SW480 (cell line): ENCODE data around the gene CASQ2.
A peak's percentile ranks its signal among the peaks of the same experiment; 100 is the strongest.

Experiments
- DNase-seq: peaks from one replicate; pipeline ENCODE4 v3.0.0-alpha.2; 2016; ENCODE audit warnings: low spot score

The CASQ2 gene

DNA sequence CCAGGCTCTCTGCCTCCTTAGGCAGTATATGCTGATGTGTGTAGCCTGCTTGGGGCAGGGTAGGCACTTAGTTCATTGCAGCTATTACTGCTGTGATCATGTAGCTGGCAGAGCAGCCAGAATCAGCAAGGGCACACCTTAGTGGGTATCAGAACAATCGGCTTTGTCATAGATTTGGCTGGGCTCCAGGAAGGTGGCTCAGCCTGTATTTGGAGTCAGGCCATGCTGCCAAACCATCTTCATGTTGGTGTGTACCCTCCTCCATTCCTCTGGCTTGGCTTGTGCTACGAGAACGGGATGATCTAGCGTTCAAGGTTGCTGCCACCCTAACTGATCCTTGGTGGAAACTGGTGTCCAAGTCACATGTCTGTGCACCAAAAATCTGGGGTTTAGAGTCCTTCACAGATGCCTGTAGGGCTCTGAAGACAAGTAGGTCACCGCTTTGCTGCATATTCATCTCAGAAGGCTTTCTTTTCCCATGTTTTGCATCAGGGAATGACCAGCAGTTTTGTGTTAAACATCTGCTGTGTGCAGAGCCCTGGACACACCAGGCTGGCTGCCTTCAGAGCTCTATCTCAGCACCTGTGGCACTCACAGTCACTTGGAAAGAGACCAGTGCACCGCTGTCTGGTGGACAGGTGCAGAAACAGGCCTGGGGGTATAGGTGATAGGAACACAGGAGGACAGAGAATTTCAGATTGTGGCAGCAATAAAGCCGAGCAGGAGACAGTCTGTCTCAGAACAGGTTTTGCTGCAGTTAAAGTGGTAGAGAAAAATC, 103.0 kb downstream of the CASQ2 start:
- DNase-seq = peak; percentile 40

DNA sequence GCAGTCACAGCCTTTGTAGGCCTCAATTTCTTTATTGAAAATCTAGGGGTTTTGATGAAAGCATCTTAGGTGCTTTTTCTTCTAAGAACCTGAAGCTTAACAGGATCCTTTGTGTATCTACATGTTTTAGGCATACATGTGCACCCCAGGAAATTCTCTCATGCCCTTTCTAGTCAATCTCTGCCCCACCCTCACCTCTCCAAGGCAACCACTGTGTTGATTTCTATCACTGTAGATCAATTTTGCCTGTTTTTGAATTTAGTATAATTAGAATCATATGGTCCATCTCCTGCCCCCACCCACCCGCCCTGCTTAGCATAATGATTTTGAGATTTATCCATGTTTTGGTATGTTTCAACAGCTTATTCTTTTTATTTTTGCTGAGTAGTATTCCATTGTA, 107.4 kb downstream of the CASQ2 start:
- DNase-seq = no peak

DNA sequence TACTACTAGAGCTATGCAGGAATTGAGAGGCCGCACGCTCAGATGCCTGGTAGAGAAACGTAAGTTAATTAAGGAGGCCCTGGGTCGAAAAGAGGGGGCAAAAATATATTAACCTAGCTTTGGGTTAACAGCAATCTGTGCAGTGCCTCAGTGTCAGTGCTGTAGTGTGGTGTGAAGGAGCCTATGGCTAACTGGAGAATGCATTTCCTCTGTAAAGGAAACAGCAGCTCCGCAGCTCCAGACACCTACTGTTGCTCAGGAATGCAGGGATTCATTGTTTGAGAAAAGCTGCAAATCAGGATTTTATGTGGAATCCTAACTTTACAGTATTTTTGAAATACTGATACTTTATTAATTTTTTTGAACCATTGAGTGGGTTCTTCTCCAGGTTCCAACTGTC, 108.4 kb downstream of the CASQ2 start:
- DNase-seq = no peak

DNA sequence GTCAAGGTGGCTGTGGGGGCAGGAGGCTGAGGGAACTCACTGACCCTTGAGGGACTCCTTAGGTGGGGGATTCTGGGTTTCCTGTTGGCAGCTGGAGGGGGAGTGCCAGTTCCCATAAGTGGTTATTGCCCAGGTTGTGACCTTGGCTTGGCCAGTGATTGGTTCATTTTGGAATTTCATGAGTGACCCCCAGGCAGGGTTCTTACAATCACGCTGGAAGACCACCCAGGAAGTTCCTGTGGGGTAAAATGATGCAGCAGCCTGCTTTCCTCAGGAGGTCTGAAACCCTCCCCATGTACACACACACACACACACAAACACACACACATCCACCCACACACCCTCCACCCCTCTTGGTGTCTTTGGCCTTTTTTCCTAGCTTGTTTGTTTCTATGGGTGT, 109.9 kb downstream of the CASQ2 start:
- no peak for DNase-seq

DNA sequence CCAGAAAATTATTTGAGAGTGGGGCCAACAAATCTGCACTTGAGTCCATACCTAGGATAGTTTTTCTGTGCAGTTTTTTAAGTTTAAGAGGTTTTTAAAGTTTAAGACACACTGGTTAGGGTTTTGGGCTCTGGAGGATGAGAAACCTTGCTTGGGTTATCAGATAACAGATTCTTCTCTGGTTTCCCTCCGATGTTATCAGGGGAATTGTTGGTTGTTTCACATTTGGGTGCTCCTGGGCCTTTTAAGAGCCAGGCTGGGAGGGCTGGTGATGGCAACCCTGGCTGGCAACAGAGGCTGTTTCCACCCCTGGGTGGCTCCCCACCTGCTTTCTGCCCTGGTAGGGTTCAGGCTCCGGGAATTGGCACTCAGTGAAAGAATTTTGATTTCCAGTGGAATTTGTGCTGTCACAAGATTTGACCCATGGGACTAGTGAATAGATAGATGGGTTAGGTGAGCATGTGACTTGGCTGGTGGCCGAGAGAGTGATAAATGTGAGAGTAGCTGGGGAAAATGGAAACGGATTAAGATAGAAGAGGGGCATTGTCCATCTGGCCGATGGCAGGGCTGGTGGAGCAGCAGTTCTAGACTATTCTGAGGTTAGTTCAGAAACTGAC, 111.9 kb downstream of the CASQ2 start:
- DNase-seq = no peak

DNA sequence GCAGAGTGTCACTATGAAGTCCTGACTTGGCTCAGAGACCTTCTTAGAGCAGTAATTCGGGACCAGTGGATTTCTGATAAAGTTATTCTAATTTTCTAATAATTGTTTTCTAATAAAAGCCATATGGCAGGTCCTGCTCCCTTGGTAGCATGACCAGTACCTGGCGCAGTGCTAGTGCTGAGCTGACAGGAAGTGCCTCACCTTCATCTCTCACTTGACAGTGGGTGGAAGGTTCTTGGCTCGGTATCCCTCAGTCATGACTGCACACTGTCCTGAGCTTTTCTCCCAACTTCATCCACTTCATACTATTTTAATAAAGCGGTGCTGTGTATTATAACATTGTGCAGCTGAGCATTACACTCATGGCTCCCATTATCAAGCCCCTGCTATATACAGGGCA, 112.6 kb downstream of the CASQ2 start:
- DNase-seq = no peak

DNA sequence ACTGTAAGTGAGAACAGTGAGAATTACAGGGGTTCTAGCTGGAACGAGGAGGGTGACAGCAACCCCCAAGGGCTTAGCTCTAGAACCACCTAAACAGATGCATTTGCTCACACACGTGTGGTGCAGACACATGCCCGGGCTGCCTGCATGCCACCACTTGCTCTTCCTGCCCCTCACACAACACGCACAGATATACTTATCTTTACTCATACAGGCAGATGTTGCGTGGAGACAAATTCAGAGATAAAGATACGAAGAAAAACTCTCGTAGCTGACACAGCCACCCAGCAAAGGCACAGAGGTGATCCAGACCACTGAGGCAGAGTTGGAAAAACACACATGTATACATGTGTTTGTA, 113.2 kb downstream of the CASQ2 start:
- DNase-seq = no peak

DNA sequence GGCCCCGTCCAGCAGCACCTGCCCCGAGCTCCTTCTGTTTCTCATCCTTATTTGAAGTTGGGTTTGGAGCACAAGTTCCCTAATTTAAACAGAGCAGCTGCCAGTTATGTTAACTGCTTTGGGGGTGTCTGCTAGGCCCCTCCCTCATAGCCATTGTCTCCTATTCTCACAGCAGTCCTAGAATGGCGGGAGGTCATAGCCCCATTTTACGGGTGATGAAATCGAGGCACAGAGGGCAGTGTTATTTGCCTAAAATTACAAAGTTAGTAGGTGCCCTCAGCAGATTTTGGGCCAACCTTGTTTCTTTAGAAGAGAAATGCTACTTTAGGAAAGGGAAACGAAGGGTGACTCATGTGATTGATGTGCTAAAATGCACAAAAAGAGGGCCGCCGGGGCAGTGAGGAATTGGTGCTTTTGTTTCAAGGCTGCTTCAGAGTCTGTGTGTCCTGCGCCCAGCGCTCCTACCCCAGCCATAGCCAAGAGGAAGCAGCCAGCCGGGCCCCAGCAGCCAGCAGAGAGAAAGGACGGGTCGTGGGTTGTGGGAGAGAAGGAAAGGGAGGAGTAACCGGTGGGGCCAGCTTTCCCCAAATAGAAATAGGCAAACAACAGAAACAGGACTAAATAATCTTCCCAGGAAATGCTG, 113.7 kb downstream of the CASQ2 start:
- DNase-seq = no peak

DNA sequence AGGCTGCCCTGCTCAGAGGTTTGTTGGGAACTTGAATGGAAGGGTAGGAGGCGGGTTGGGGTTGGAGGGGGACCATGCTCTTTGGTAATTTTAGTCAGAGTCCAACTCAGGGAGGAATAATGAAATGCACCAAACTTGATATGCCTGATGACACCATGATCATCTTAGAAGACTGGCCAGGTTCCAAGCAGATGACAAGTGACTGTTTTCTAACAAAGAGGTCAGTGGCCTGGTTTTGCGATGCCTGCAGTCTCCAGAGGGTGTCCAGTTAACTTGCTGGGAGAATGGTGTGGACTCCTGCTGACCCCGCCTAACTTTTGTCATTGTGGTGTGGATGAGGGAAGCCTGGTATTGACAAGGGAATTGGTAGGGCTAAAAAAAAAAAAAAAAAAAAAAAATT, 114.4 kb downstream of the CASQ2 start:
- no peak for DNase-seq

DNA sequence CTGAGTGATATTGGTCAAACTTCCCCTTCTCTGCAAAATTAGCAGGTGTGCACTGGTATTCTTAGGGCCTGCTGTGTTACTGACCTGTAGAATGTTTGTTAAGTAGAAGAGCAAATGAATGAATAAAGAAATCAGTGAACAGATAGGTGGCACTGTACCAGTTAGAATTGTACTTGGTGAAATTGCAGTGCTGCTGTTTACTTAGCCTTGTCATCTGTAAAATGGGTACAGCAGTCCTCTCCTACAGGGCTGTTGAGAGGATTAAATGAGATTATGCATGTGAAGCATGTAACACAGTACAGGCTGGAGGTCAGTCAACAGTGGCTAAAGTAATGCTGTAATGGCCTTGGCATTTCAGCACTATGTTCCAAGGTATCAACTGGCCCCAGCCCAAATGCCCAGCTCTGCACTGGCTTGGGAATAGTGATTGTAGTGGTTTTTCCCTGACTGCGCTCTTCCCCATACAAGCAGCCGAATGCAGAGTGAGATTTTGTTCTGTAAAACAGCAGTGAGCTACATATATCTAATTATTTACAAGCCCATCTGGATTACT, 116.2 kb downstream of the CASQ2 start:
- DNase-seq = no peak

DNA sequence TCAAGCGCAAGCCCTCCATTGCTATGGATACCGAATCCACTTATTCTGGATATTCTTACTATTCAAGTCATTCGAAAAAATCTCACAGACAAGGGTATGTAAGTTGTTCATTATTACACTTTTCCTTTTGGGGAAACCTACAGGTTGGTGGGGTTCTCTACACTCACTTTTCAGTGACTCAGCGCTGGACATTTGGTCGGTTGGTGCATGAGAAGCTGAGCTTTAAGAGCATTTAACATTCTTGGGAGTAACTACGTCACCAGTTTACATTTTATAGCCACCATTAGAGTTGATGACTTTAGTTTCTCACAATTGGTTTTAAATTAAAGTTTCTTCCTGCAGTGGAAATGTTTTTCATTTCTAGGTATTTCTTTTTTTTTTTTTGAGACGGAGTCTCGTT, 117.1 kb downstream of the CASQ2 start:
- DNase-seq = no peak

DNA sequence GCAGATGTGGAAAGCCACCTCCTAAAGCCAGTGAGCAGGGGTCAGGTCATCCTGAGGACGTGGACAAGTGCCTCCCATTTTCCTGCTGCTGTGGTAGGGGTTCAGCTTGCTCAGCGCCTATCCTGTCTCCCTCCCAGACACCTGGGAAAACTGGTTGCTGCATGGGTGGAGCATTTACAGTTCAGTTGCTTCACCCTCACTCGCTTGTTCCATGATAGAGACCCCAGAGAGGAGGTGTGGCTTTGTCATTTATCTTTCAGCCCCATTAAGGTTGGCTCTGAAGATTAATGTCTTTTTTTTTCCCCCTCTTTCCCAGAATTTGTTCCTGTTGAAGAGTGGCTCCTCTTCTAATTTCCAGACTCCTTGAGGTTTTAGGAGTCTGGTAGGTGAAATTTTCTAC, 117.6 kb downstream of the CASQ2 start:
- no peak for DNase-seq
